Ascending aorta (tissue), 2 donors: Measurements from ENCODE around the gene ANKRD66. TPM values are rescaled to one million over a fixed set of nuclear protein-coding genes. Genes with fewer than 3 reads are reported as not detected.
"Not testable (repeated sequence)": the region's sequence is repeated elsewhere in the genome, so short reads cannot be mapped to it uniquely, and the experiment has no call there.

Experiments
- DNase-seq, 2 donors: peaks; one replicate each; pipeline ENCODE4 v3.0.0-alpha.2; 2019; ENCODE audit warnings: low spot score in 2 of 2
- H3K27ac ChIP-seq, 2 donors: fragments of 200-600 bp; sonication (generic); one replicate each; pipeline ENCODE4 v1.5.1; 2016 to 2017; ENCODE audit warnings: mild to moderate bottlenecking in 1 of 2
- H3K27me3 ChIP-seq: fragments of 200-600 bp; sonication (generic); one replicate; pipeline ENCODE4 v1.5.1; 2017
- H3K36me3 ChIP-seq, 2 donors: fragments of 200-600 bp; sonication (generic); one replicate each; pipeline ENCODE4 v1.5.1; 2016
- H3K4me1 ChIP-seq, 2 donors: fragments of 200-600 bp; sonication (generic); one replicate each; pipeline ENCODE4 v1.5.1; 2016 to 2017; ENCODE audit warnings: mild to moderate bottlenecking in 1 of 2
- H3K4me3 ChIP-seq, 2 donors: fragments of 200-600 bp; sonication (generic); one replicate each; pipeline ENCODE4 v1.5.1; 2016 to 2017; ENCODE audit warnings: mild to moderate bottlenecking in 1 of 2
- H3K9me3 ChIP-seq, 2 donors: fragments of 200-600 bp; sonication (generic); one replicate each; pipeline ENCODE4 v1.5.1; 2016
- intact Hi-C: fragments of 100-400 bp; cut with DNase I; formaldehyde crosslinking; loops from one replicate; pipeline ENCODE4 v1.15.1; 2023
- total RNA-seq: library from RNA; depleted of rRNA; stranded (reverse); fragments of >200 nt; gene quantifications from one replicate; pipeline ENCODE4 v1.1.0, GENCODE V29; 2016
- TF ChIP-seq, protein P1 (sequence below), 3 experiments: fragments of 200-600 bp in 2 of 3; fragments of 450-650 bp in 1 of 3; sonication (generic) in 2 of 3; IDR thresholded peaks; one replicate each; pipeline ENCODE4 v1.5.1; 2016 to 2019; ENCODE audit warnings: antibody characterized with exemption in 3 of 3, mild to moderate bottlenecking in 1 of 3, moderate library complexity in 1 of 3

The ANKRD66 gene
- total RNA-seq, 1 donor from 2014 or later: not detected

DNA sequence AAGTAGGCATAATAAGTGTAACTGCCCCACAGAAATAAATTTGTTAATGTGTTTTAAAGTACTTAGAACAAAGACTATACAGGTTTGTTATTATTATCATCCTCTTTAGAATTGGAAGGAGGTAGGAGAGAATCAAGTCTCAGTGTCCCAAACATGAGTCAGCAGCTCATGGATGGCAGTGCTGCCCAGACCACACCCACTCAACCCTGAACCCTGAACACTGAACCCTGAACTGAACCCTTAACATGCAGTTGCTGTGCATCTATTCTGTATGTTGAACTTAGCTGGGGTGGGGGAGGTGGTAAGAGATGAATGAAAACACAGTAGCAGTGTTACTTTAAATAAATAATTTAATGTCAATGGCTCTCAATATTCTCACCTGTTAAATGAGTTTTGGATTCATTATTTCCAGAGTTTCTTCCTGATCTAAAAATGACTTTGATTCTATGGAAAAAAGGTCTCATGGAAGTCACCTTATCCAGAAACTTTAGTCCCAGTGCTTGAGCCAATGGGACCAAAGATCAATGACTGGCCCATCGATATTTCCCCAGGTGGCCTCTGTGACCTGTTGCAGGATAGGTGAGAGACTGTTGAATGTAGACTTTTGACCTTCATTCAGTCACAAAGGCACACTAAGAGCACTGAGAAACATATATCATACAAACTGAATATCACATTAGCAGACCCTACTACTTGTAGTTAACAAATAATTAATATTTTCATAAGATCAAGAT, 3.1 kb upstream of the ANKRD66 start:
- H3K4me3 ChIP-seq: no peak overlapping the region
- TF ChIP-seq, protein P1, sequence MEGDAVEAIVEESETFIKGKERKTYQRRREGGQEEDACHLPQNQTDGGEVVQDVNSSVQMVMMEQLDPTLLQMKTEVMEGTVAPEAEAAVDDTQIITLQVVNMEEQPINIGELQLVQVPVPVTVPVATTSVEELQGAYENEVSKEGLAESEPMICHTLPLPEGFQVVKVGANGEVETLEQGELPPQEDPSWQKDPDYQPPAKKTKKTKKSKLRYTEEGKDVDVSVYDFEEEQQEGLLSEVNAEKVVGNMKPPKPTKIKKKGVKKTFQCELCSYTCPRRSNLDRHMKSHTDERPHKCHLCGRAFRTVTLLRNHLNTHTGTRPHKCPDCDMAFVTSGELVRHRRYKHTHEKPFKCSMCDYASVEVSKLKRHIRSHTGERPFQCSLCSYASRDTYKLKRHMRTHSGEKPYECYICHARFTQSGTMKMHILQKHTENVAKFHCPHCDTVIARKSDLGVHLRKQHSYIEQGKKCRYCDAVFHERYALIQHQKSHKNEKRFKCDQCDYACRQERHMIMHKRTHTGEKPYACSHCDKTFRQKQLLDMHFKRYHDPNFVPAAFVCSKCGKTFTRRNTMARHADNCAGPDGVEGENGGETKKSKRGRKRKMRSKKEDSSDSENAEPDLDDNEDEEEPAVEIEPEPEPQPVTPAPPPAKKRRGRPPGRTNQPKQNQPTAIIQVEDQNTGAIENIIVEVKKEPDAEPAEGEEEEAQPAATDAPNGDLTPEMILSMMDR (IDR thresholded peaks at IDR 0.05): no peak
- H3K9me3 ChIP-seq: no peaks in the 10 kb centered on the region
- intact Hi-C loops: no loop called here
- H3K27me3 ChIP-seq: no peaks in the 10 kb centered on the region
- no peaks in the 10 kb centered on the region for H3K4me1 ChIP-seq
- DNase-seq: no peak
- no peaks in the 10 kb centered on the region for H3K36me3 ChIP-seq
- H3K27ac ChIP-seq: no peak overlapping the region

DNA sequence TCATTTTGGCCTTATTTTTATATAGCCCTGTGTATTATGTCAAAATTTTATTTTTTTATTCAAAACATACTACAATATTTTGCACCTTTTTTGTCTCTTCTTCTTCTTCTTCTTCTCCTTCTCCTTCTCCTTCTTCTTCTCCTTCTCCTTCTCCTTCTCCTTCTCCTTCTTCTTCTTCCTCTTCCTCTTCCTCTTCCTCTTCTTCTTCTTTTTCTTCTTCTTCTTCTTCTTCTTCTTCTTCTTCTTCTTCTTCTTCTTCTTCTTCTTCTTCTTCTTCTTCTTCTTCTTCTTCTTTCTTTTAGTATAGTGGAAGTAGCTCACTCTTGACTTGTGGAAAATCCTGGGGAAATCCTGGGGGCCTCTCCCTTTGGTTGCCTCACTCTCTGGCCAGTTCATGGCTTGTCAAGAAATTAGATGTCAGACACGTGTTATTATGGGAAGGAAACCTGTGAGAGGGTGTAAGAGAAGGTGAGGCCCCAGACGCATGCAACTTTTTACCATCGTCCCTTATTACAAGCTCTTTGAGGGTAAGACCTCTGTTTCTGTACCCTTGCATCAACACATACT, 2.5 kb upstream of the ANKRD66 start:
- intact Hi-C loops, H3K36me3 ChIP-seq, H3K9me3 ChIP-seq, H3K27ac ChIP-seq, H3K4me3 ChIP-seq, H3K4me1 ChIP-seq, H3K27me3 ChIP-seq, DNase-seq: not testable (repeated sequence)

DNA sequence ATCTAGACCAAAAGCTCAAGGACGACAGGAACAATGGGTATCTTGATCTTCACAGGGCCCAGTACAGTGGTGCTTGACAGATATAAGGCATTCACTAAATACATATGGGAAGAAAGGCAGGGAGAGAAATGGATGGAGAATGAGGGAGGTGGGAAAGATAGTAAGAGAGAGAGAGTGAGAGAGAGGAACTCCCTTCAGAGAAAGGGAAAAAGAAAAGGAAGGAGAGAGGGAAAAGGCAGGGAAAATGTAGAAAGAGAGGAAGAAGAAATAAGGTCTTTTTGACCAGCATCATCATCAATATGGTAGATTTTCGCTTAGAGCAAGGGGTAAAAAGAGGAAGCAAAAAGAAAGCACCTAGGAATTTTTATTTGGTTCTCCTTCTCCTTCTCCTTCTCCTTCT, 760 bp upstream of the ANKRD66 start:
- intact Hi-C loops: no loop called here
- TF ChIP-seq, protein P1 (IDR thresholded peaks at IDR 0.05): no peak
- H3K36me3 ChIP-seq: no peaks in the 10 kb centered on the region
- H3K27me3 ChIP-seq: no peaks in the 10 kb centered on the region
- H3K4me3 ChIP-seq: no peak overlapping the region
- no peaks in the 10 kb centered on the region for H3K9me3 ChIP-seq
- H3K27ac ChIP-seq: no peak overlapping the region
- no peaks in the 10 kb centered on the region for H3K4me1 ChIP-seq
- DNase-seq: no peak

DNA sequence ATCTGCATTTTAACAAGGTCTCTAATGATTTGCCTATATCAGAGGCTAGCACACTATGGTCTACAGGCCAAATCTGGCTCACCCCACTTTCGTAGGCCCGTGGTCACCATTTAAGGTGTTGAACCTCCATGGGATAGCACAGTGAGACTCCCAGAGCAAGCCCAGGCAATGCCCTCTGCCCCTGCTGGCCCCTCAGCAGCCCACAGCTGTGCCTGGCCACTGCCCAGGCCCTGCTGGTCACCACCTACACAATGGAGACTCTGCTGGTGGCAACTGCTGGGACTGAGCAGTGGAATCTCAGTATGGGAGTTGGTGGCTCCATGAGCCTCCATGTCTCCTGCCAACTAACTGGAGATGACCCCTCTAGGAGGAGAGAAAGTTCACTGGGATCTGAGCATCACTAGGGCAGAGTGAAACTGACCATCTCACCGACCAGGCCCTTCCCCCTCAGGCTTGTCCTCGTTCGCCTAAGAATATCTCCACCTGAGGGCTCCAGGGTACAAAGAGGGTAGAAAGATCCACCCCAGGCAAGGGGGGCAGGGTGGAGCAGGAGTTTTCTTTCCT, 2.3 kb downstream of the ANKRD66 start:
- H3K4me3 ChIP-seq: no peak overlapping the region
- no peaks in the 10 kb centered on the region for H3K27me3 ChIP-seq
- no peaks in the 10 kb centered on the region for H3K4me1 ChIP-seq
- H3K27ac ChIP-seq: no peak overlapping the region
- H3K9me3 ChIP-seq: no peaks in the 10 kb centered on the region
- TF ChIP-seq, protein P1 (IDR thresholded peaks at IDR 0.05): no peak
- intact Hi-C loops: no loop called here
- no peak for DNase-seq
- H3K36me3 ChIP-seq: no peaks in the 10 kb centered on the region

DNA sequence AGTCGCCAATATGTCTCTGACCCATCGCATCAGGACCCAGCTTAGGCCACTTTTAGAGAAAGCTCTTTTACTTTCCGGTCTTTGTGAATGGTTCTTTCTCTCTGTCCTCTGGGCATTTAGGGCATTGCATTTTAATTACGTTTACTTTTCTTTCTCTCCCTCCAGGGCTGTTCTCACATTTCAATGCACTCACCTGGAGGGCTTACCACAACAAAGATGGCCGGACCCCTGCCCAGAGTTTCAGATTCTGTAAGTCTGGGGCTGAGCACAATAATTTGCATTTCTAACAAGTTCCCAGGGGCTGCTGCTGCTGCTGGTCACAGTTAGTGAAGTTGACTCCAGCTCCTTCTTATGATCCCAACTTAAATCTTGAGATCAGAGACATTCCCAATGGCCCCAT, 3.0 kb downstream of the ANKRD66 start:
- no peaks in the 10 kb centered on the region for H3K27me3 ChIP-seq
- H3K4me3 ChIP-seq: no peak overlapping the region
- DNase-seq: no peak
- H3K36me3 ChIP-seq: no peaks in the 10 kb centered on the region
- no peak overlapping the region for H3K27ac ChIP-seq
- no peaks in the 10 kb centered on the region for H3K9me3 ChIP-seq
- H3K4me1 ChIP-seq: no peaks in the 10 kb centered on the region
- TF ChIP-seq, protein P1 (IDR thresholded peaks at IDR 0.05): no peak
- intact Hi-C loops: no loop called here

DNA sequence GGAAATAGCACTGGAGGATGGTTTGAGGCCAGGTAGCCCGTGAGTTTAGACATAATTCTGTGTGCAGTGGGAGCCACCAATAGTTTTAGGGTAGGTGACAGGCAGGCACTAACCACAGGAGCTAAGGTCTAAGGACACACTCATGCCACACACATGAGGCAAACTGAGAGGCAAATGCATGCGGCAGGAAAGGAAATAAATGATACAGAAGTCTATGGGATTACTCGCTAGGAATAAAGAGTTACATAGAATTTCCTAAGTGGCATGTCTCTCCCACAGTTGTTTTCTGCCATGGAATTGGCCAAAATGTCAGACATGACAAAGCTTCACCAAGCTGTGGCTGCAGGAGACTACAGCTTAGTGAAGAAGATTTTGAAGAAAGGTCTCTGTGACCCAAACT, 4.9 kb downstream of the ANKRD66 start:
- H3K4me3 ChIP-seq: no peak overlapping the region
- H3K4me1 ChIP-seq: no peaks in the 10 kb centered on the region
- no peaks in the 10 kb centered on the region for H3K36me3 ChIP-seq
- H3K27ac ChIP-seq: no peak overlapping the region
- DNase-seq: no peak
- no peaks in the 10 kb centered on the region for H3K27me3 ChIP-seq
- H3K9me3 ChIP-seq: no peaks in the 10 kb centered on the region
- intact Hi-C loops: no loop called here
- TF ChIP-seq, protein P1 (IDR thresholded peaks at IDR 0.05): no peak
